ENCODE results near the gene ZNF526. TPM values are rescaled to one million over a fixed set of nuclear protein-coding genes. Genes with fewer than 3 reads are reported as not detected.

Gene ZNF526
- total and polyA plus RNA-seq, 9 of the 15 experiments (the other 6 are each of a cell fraction or from before 2014, with no cell fraction given), result 1.3 to 17.9 (median 6.2) TPM

GRCh38 chr19:42228641-42229040 is 8.5 kb downstream of the ZNF526 start (continued):
- TF ChIP-seq MGA (IDR thresholded peaks at IDR 0.05) (0 out of 2 replicates have a peak, but pooled peaks have one; percentile 17), RFX5 (IDR thresholded peaks at IDR 0.05; ENCODE audit: low read depth, low read length) (no peak), CXXC5 (CRISPR knock-in tag; IDR thresholded peaks at IDR 0.05) (peak; percentile 19; the same call in 1 of the 2 replicates), TAF9B (IDR thresholded peaks at IDR 0.05; ENCODE audit: partially characterized antibody) (no peak), ARID2 (IDR thresholded peaks at IDR 0.05) (no peak), TCF3 (CRISPR knock-in tag; IDR thresholded peaks at IDR 0.05) (peak; percentile 47; the same call in 1 of the 2 replicates), CBFA2T3 (IDR thresholded peaks at IDR 0.05) (peak; percentile 69), NFIC (IDR thresholded peaks at IDR 0.05) (no peak), STAT6 (CRISPR knock-in tag; IDR thresholded peaks at IDR 0.05) (no peak), NCOR1 (IDR thresholded peaks at IDR 0.05) (0 out of 2 replicates have a peak, but pooled peaks have one; percentile 38), ILK (tag; IDR thresholded peaks at IDR 0.05; ENCODE audit: borderline replicate concordance, low read depth) (no peak), GTF2B (IDR thresholded peaks at IDR 0.05; ENCODE audit: extremely low read depth, insufficient read length) (no peak), ARID1B (IDR thresholded peaks at IDR 0.05) (peak; percentile 48), SMAD1 (IDR thresholded peaks at IDR 0.05; ENCODE audit: low read depth, low read length, partially characterized antibody) (no peak)

Measured in K562 (cell line).